Activated CD4-positive, alpha-beta T cell treated with anti-CD3 and anti-CD28 coated beads, Interleukin-2, amount 50 U/mL, for 24 hours (primary cell): ENCODE measurements around the gene SELPLG.

ENCODE experiments used
- DNase-seq, 2 donors: peaks; one replicate each; pipeline ENCODE4 v3.0.0-alpha.2; 2020; ENCODE audit warnings: low read depth in 1 of 2, low spot score in 1 of 2

SELPLG gene

DNA sequence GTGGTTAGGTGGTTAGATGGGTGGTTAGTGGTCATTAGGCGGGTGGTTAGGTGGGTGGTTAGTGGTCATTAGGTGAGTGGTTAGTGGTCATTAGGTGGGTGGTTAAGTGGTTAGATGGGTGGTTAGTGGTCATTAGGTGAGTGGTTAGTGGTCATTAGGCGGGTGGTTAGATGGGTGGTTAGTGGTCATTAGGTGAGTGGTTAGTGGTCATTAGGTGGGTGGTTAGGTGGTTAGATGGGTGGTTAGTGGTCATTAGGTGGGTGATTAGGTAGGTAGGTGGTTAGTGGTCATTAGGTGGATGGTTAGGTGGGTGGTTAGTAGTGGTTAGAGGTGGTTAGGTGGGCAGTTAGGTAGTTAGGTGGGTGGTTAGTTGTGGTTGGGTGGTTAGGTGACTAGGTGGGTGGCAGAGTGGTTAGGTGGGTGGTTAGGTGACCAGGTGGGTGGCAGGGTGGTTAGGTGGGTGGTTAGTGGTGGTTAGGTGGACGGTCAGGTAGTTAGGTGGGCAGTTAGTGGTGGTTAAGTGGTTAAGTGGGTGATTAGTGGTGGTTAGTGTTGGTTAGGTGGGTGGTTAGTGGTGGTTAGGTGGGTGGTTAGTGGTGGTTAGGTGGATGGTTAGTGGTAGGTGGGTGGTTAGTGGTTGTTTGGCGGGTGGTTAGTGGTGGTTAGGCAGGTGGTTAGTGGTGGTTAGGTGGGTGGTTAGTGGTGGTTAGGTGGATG is 27.8 kb downstream of the SELPLG start:
- DNase-seq, result no peak

DNA sequence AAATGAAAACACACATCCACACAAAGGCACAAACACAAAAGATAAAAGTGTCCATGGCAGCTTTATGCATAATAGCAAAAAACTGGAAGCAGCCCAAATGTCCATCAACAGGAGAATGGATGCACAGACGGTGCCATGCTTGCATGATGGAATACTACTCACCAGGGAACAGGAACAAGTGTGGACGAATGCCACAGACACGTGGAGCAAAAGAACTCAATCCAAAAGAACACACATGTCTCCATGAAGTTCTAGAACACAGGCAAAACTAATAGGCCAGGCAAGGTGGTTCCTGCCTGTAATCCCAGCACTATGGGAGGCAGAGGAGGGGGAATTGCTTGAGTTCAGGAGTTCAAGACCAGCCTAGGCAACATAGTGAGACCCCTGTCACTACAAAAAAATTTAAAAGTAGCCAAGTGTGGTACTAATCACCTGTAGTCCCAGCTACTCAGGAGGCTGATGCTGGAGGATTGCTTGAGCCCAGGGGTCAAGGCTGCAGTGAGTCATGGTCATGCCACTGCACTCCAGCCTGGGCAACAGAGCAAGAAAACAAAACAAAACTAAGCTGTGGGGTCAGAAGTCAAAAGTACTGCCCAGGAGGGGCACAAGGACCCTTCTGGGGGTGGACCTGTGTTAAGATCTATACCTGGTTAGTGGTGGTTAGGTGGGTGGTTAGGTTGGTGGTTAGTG is 28.5 kb downstream of the SELPLG start:
- DNase-seq, result no peak

GRCh38 chr12:108604208-108604941 is 29.3 kb downstream of the SELPLG start:
- DNase-seq, result no peak

GRCh38 chr12:108603743-108604142 is 30.0 kb downstream of the SELPLG start:
- no peak for DNase-seq

DNA sequence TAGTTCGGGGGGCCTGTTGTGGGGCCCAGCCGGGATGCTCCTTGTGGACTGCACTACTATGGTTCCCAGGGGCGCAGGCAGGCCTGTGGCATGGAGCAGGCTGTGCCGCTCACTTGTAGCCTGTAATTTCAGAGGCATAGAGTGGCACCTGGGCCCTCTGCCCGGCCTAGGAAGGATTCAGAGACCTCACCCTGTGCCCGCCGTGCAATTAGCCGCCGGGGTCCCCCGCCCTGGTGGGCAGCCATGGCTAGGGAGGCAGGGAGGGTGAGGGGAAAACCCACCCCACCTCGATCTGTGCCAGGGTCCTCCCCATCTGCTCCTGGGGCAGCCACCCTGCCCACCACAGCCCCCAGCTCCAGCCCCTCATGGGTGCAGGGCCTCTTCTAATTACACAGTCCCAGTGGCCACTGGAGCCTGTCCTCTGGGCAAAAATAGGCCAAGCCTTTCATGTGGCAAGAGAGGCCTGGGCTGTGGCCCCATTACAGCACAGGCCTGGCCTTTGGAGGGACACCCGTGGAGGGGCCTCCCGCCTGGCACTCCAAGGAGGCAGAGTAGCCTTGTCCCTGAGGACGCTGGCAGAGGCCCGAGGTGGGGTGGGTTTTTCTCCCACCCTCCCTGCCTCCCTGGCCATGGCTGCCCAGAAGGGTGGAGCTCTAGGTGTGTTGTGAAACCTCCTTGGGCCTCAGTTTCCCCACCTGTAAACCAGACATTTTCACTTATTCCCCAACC is 30.6 kb downstream of the SELPLG start:
- DNase-seq, result no peak

- no peak for DNase-seq
Measured at GRCh38 chr12:108602209-108602705, 31.4 kb downstream of the SELPLG start.

DNA sequence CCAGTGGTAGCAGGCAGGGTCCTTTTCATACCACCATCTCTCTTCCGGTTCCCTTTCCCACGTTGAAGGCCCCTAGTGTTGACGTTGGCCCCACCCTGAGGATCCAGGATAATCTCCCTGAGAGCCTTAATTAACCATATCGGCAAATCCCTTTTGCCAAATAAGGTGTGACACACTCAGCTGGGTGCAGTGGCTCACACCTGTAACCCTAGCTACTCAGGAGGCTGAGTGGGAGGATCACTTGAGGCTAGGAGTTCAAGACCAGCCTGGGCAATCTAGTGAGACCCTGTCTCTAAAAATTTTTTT is 33.0 kb downstream of the SELPLG start:
- no peak for DNase-seq

- DNase-seq, result no peak
Measured at GRCh38 chr12:108599948-108600701, 33.6 kb downstream of the SELPLG start.

DNA sequence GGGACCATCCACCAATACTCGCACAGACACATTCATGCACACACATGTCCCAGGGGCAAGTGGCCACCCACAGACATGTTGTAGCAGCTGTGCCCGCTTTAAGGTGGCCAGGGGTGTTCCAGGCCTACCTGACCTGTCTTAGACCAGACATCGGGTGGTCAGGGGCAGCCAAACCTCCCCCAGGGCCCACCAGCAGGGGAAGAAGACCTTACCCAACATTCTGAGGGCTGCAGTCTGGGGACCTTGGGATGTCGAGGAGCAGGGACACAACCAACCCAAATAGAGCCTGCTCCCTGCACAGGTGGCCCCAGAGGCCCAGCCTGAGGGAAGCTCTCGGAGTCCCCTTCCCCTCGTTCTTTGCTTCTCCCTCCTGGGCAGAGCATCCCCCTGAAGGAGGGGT is 34.2 kb downstream of the SELPLG start:
- DNase-seq, result no peak

GRCh38 chr12:108598553-108599250 is 35.0 kb downstream of the SELPLG start:
- DNase-seq, result no peak

- no peak for DNase-seq
Measured at GRCh38 chr12:108597559-108598471, 35.9 kb downstream of the SELPLG start, which contains the start of gene TMEM119. TSS of gene TMEM119 (minus strand) at chr12:108598084. CDS start at chr12:108592383, 5,701 bp downstream.

- DNase-seq, result no peak
Measured at GRCh38 chr12:108596854-108597558, 36.7 kb downstream of the SELPLG start.

- DNase-seq, result no peak
Measured at GRCh38 chr12:108595711-108596647, 37.7 kb downstream of the SELPLG start.

DNA sequence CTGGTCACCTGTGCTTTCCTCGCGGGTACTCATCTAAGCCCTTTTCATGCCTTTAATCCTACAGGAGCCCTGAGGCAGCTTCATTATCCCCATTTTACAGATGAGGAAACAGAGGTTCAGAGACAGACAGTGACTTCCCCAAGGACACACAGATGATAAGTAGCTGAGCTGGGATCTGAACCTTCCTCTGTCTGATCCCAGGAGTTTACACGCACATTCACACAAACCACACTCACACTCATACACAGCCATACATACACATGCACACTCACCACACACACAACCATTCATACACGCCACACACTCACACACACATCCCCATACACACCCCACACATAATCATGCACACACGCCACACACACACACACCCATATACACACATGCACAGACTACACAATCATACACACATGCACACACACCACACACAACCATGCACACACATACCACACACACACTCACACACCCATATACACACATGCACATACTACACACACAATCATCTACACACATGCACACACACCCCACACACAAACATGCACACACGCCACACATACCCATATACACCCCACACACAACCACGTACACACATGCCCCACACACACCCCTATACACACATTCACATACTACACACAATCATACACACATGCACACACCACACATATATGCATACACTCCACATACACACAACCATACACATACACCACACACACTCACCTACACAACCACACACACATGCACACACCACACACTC is 38.6 kb downstream of the SELPLG start:
- no peak for DNase-seq

DNA sequence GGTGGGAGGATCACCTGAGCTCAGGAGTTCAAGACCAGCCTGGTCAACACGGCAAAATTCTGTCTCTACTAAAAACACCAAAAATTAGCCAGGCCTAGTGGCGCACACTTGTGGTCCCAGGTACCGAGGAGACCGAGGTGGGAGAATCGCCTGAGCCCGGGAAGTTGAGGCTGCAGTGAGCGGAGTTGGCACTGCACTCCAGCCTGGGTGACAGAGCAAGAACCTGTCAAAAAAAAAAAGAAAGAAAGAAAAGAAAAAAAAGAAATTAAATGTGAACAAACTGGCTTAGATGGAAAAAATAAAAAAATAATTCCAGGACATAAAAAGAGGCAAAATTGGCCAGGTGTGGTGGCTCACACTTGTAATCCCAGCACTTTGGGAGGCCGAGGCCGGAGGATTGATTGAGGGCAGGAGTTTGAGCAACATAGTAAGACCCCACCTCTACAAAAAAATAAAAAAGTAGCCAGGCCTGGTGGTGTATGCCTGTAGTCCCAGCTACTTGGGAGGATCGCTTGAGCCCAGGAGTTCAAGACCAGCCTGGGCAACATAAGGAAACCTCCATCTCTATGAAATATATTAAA is 39.3 kb downstream of the SELPLG start:
- DNase-seq, result no peak
